GM12878 (cell line): ENCODE data around the gene TMEM98. TPM values are rescaled to one million over a fixed set of nuclear protein-coding genes. Genes with fewer than 3 reads are reported as not detected.

Source experiments
- ATAC-seq: fragments of 200-7000 bp; cut with Tn5 transposase; 3 replicates; pipeline ENCODE4 v1.9.1; 2020; ENCODE audit warnings: mild to moderate bottlenecking, moderate library complexity
- BruUV-seq: library from RNA; stranded (reverse); fragments of 400-500 nt; replicated peaks from 2 replicates; lab custom pipeline; 2021; lab: Mats Ljungman, UMichigan
- CTCF ChIA-PET: fragments of 300-600 bp; sonication (Branson Sonifier 250); formaldehyde crosslinking; extraction: SDS; loops from one replicate; lab custom pipeline; 2021; ENCODE audit warnings: inconsistent platforms; lab: Yijun Ruan, JAX
- POLR2A ChIA-PET: fragments of 350-600 bp; formaldehyde crosslinking; extraction: SDS; loops from one replicate; lab custom pipeline; 2021; ENCODE audit warnings: inconsistent platforms; lab: Charles Lee
- RAD21 ChIA-PET: fragments of 300-600 bp; sonication (Branson Sonifier 250); formaldehyde crosslinking; loops from one replicate; lab custom pipeline; 2023; ENCODE audit warnings: antibody characterized with exemption; ENCODE audit not compliant: unreplicated experiment; lab: Charles Lee
- SMC1A ChIA-PET: fragments of 300-600 bp; sonication (Branson Sonifier 250); formaldehyde crosslinking; loops from one replicate; lab custom pipeline; 2023; ENCODE audit not compliant: unreplicated experiment, uncharacterized antibody; lab: Charles Lee
- DNase-seq: peaks from one replicate; pipeline ENCODE4 v3.0.0-alpha.2; 2011; ENCODE audit warnings: low read depth, low spot score
- FAIRE-seq: peaks from 3 replicates; lab custom pipeline; 2011; peaks lifted over from hg19 to GRCh38; lab: Jason Lieb, UNC
- H2AFZ ChIP-seq: 2 replicates; pipeline ENCODE4 v1.6.0; 2011; ENCODE audit warnings: low read depth, low read length, control low read depth; ENCODE audit not compliant: control insufficient read depth
- H3K27ac ChIP-seq: 2 replicates; pipeline ENCODE4 v1.5.1; 2011; ENCODE audit warnings: control low read depth; ENCODE audit not compliant: control insufficient read depth, insufficient read depth
- H3K27me3 ChIP-seq, 2 experiments: replicated peaks in 1 of 2; 2 replicates each; pipeline versions ENCODE4 v1.6.0 to v1.6.1; 2011; ENCODE audit warnings: low read length in 1 of 2; ENCODE audit not compliant: control insufficient read depth in 2 of 2, insufficient read depth in 2 of 2
- H3K36me3 ChIP-seq, 2 experiments: 2 replicates each; pipeline ENCODE4 v1.5.1; 2011; ENCODE audit warnings: low read length in 1 of 2; ENCODE audit not compliant: control insufficient read depth in 2 of 2, insufficient read depth in 2 of 2
- H3K4me1 ChIP-seq: 2 replicates; pipeline ENCODE4 v1.6.1; 2011; ENCODE audit warnings: mild to moderate bottlenecking, low read length, moderate library complexity, mixed read lengths; ENCODE audit not compliant: control insufficient read depth, insufficient read depth
- H3K4me2 ChIP-seq: 2 replicates; pipeline ENCODE4 v1.6.0; 2011; ENCODE audit warnings: control low read depth; ENCODE audit not compliant: control insufficient read depth, insufficient read depth
- H3K4me3 ChIP-seq: fragments of 200-600 bp; sonication (generic); 2 replicates; pipeline ENCODE4 v1.5.1; 2016
- H3K79me2 ChIP-seq: 2 replicates; pipeline ENCODE4 v1.6.0; 2011; ENCODE audit warnings: low read length; ENCODE audit not compliant: control insufficient read depth, insufficient read depth
- H3K9ac ChIP-seq: 2 replicates; pipeline ENCODE4 v1.8.0; 2011; ENCODE audit warnings: low read length, control low read depth, mixed read lengths; ENCODE audit not compliant: control insufficient read depth, insufficient read depth
- H3K9me3 ChIP-seq: replicated peaks from 3 replicates; pipeline ENCODE4 v1.5.1; 2011; ENCODE audit warnings: mild to moderate bottlenecking, low read length; ENCODE audit not compliant: control insufficient read depth, insufficient read depth
- H4K20me1 ChIP-seq: 2 replicates; pipeline ENCODE4 v1.6.0; 2011; ENCODE audit not compliant: control insufficient read depth, insufficient read depth
- CREM ChIP-seq: IDR thresholded peaks from 2 replicates; pipeline ENCODE4 v1.6.1; 2014; ENCODE audit warnings: antibody characterized with exemption, low read depth
- ZBTB33 ChIP-seq: fragments of 450-650 bp; IDR thresholded peaks from 2 replicates; pipeline ENCODE4 v1.6.1; 2017; ENCODE audit warnings: mild to moderate bottlenecking
- WGBS: methylation state at CpG from one replicate; pipeline ENCODE4 v1.1.6; 2016; ENCODE audit warnings: low lambda C conversion rate; ENCODE audit not compliant: insufficient replicate concordance, insufficient coverage; ENCODE audit errors: missing lambda C conversion rate; 5-methylcytosine and 5-hydroxymethylcytosine counted together
- in situ Hi-C: fragments of 300-500 bp; cut with MboI; formaldehyde crosslinking; loops from 9 replicates; pipeline ENCODE4 v1.14.3; 2018; ENCODE audit warnings: mixed read lengths
- intact Hi-C: fragments of 100-400 bp; cut with micrococcal nuclease; formaldehyde crosslinking; loops from one replicate; pipeline ENCODE4 v1.14.2; 2022; ENCODE audit not compliant: unreplicated experiment
- polyA plus RNA-seq, 11 experiments: library from polyadenylated mRNA; depleted of rRNA in 4 of 11; unstranded in 6 of 11; stranded (reverse) in 5 of 11; fragments of >200 nt; fragmentation: Nextera tagmentation in 4 of 11; fragmentation: Illumina TruSeq in 1 of 11; extraction: Ambion mirVana in 4 of 11; extraction: Trizol in 1 of 11; gene quantifications; 1 replicate in 1 of 11; 2 replicates in 10 of 11; pipeline versions ENCODE4 v1.2.1 to v1.2.3, GENCODE V29; 2011 to 2016; ENCODE audit warnings: inconsistent platforms in 2 of 11, missing spikeins in 2 of 11, low read depth in 1 of 11
- total RNA-seq, 4 experiments: library from RNA; depleted of rRNA in 3 of 4; stranded (reverse); fragments of >200 nt in 3 of 4; fragmentation: Illumina TruSeq in 1 of 4; extraction: Trizol in 1 of 4; gene quantifications; 2 replicates each; pipeline versions ENCODE4 v1.2.1 to v1.2.3, GENCODE V29; 2013 to 2021

Gene TMEM98
- total and polyA plus RNA-seq, 10 of the 15 experiments (the other 5 are each of a cell fraction or from before 2014, with no cell fraction given): 0.04 to 0.73 (median 0.13) TPM; not detected in 3

- ChIA-PET SMC1A (interaction anchor here (1.2 kb wide), 1 partner anchor 56 kb away, joined by 3 read pairs; no protein-coding TSS in a partner anchor), CTCF (interaction anchor here (1.0 to 1.2 kb wide), 2 partner anchors 10 kb away, joined by 3 to 5 read pairs; no protein-coding TSS in a partner anchor), RAD21 (no interaction called here), POLR2A (no interaction called here)
- no peak overlapping the region for H2AFZ ChIP-seq
- H3K79me2 ChIP-seq: no peaks in the 10 kb centered on the region
- H3K9me3 ChIP-seq: peaks cover 9% of the 10 kb centered on the region
- 38% methylated on average over 3 of the region's 3 CpGs for WGBS
- BruUV-seq: no TSS peak
- TF ChIP-seq ZBTB33 (peak; percentile 74; the same call in 1 of the 2 replicates), CREM (no peak)
- DNase-seq (no peak), FAIRE-seq (no peak), ATAC-seq (no peak)
- H4K20me1 ChIP-seq: no peaks in the 10 kb centered on the region
- no peaks in the 10 kb centered on the region; a peak in 1 of 4 replicates for H3K36me3 ChIP-seq
- H3K4me3 ChIP-seq: no peak overlapping the region
- intact Hi-C loops: no loop called here
- no peak overlapping the region for H3K27ac ChIP-seq
- peaks cover 8% of the 10 kb centered on the region for H3K4me1 ChIP-seq
- H3K9ac ChIP-seq: no peak overlapping the region
- no peaks in the 10 kb centered on the region for H3K27me3 ChIP-seq
- H3K4me2 ChIP-seq: no peak overlapping the region
- in situ Hi-C loops: no loop called here
Observed at GRCh38 chr17:32988481-32989101, 60.6 kb downstream of the TMEM98 start.
